Measurements from ENCODE around the gene FKBP2. TPM values are rescaled to one million over a fixed set of nuclear protein-coding genes. Genes with fewer than 3 reads are reported as not detected.

The FKBP2 gene
- total RNA-seq, 1 experiment from 2014 or later: 41.0 TPM

DNA sequence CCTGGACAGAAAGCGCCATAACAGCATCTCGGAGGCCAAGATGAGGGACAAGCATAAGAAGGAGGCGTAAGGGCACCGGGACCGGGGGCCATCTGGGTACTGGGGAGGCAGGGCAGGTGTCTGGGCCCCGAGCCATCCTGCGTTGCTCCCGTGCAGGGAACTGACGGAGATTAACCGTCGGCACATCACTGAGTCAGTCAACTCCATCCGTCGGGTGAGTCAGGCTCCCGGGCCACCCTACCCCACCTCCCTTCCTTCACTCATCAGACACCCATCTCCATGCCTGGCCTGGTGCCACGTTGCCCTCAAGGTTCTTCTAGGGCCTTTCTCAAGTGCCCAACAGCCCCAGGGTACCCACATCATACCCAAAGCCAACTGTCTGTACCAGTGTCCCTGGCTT, 25.4 kb downstream of the FKBP2 start:
- peaks cover 10% of the 10 kb centered on the region for H3K23me2 ChIP-seq (ENCODE audit: insufficient read length, low read depth, low read length, poor library complexity, severe bottlenecking)
- H3T11ph ChIP-seq (ENCODE audit: low read length): no peak overlapping the region
- H3K27me3 ChIP-seq (ENCODE audit: insufficient read depth, low read length): no peaks in the 10 kb centered on the region
- no peak overlapping the region for H3K27ac ChIP-seq (ENCODE audit: insufficient read length, low read depth, low read length)
- no peak overlapping the region for H3K9ac ChIP-seq (ENCODE audit: extremely low read depth, insufficient read length, low read length)
- H2AK5ac ChIP-seq (ENCODE audit: insufficient read length, low read length): no peak overlapping the region
- H2BK5ac ChIP-seq (ENCODE audit: insufficient read length, low read length): no peak overlapping the region
- peaks cover 27 to 62% (median 47%) of the 10 kb centered on the region in 3 experiments for H3K36me3 Mint-ChIP-seq (ENCODE audit: insufficient read depth in 1 of 3, low read depth in 3 of 3)
- H3K14ac ChIP-seq (ENCODE audit: insufficient read depth, low read length): no peak overlapping the region
- no peak overlapping the region; a peak in 1 of 7 replicates for H3K27ac Mint-ChIP-seq
- H3K18ac ChIP-seq (ENCODE audit: insufficient read length, low read depth, low read length): no peak overlapping the region
- no peak for DNase-seq
- no peak overlapping the region for H2BK20ac ChIP-seq (ENCODE audit: low read depth, low read length, poor library complexity, severe bottlenecking)
- no peak overlapping the region for H3K4me3 Mint-ChIP-seq
- no peak overlapping the region for H3K4ac ChIP-seq (ENCODE audit: low read depth, low read length)
- H4K20me1 ChIP-seq (ENCODE audit: control insufficient read depth, insufficient read depth, insufficient read length): no peaks in the 10 kb centered on the region
- no peaks in the 10 kb centered on the region for H3K27me3 Mint-ChIP-seq (ENCODE audit: low read depth)
- H2BK12ac ChIP-seq (ENCODE audit: insufficient read length, low read depth, low read length): no peak overlapping the region
- H3K56ac ChIP-seq (ENCODE audit: insufficient read length, low read depth, low read length): no peak overlapping the region
- H3K79me2 ChIP-seq (ENCODE audit: insufficient read depth, low read length): no peaks in the 10 kb centered on the region
- no peak overlapping the region for H2BK120ac ChIP-seq (ENCODE audit: low read depth, low read length, poor library complexity, severe bottlenecking)
- H4K91ac ChIP-seq (ENCODE audit: insufficient read length, low read depth, low read length): no peak overlapping the region
- TF ChIP-seq CTCF (conservative IDR thresholded peaks at IDR 0.05): no peak
- H3K4me2 ChIP-seq (ENCODE audit: insufficient read depth, insufficient read length, low read length): no peak overlapping the region
- no peak overlapping the region for H2BK15ac ChIP-seq (ENCODE audit: low read depth, low read length)
- no peaks in the 10 kb centered on the region for H3K9me3 Mint-ChIP-seq
- no peaks in the 10 kb centered on the region for H3K9me3 ChIP-seq (ENCODE audit: control insufficient read depth, low read depth, low read length)
- H3K4me1 ChIP-seq (ENCODE audit: insufficient read depth, low read length): no peaks in the 10 kb centered on the region
- H3K4me1 Mint-ChIP-seq: peaks cover 11 to 21% of the 10 kb centered on the region in 2 experiments
- H4K5ac ChIP-seq (ENCODE audit: insufficient read length, low read depth, low read length): no peak overlapping the region
- no peak overlapping the region for H3K23ac ChIP-seq (ENCODE audit: insufficient read length, low read depth, low read length)
- WGBS (ENCODE audit: extremely low coverage, insufficient read length, low lambda C conversion rate): no CpG with 5 or more reads among the region's 15 CpGs
- no peak overlapping the region for H2AFZ ChIP-seq (ENCODE audit: low read length)
- H4K8ac ChIP-seq (replicated peaks; ENCODE audit: insufficient read length, low read depth, low read length): no peak overlapping the region
- no peaks in the 10 kb centered on the region for H3K79me1 ChIP-seq (ENCODE audit: insufficient read depth, low read depth, low read length, poor library complexity, severe bottlenecking)
